Renal pelvis (tissue), 4 donors: Measurements from ENCODE around the gene PTPRU. TPM values are rescaled to one million over a fixed set of nuclear protein-coding genes. Genes with fewer than 3 reads are reported as not detected.

Experiments used
- DNase-seq: peaks from one replicate; pipeline ENCODE4 v3.0.0-alpha.2; 2013
- polyA plus RNA-seq, 3 donors: library from polyadenylated mRNA; unstranded; fragments of 120-200 nt; gene quantifications; one replicate each; pipeline ENCODE4 v1.2.1, GENCODE V29; 2013; ENCODE audit not compliant: insufficient read length in 3 of 3

PTPRU gene
- polyA plus RNA-seq, 3 donors, result 15.4 to 19.5 (median 15.7) TPM

GRCh38 chr1:29331729-29332128 lies 95.4 kb downstream of the PTPRU start:
- no peak for DNase-seq

GRCh38 chr1:29332204-29332603 lies 95.9 kb downstream of the PTPRU start:
- DNase-seq, result no peak

GRCh38 chr1:29333008-29333407 lies 96.7 kb downstream of the PTPRU start:
- DNase-seq, result no peak

- DNase-seq, result no peak
These were observed 99.3 kb downstream of the PTPRU start for GRCh38 chr1:29335573-29335972.

- DNase-seq, result no peak
These were observed 102.7 kb downstream of the PTPRU start for GRCh38 chr1:29338908-29339575.

GRCh38 chr1:29341936-29342335 lies 105.6 kb downstream of the PTPRU start:
- DNase-seq, result no peak

GRCh38 chr1:29342351-29342750 lies 106.0 kb downstream of the PTPRU start:
- no peak for DNase-seq

GRCh38 chr1:29342983-29343382 lies 106.7 kb downstream of the PTPRU start:
- no peak for DNase-seq

- DNase-seq, result no peak
These were observed 107.2 kb downstream of the PTPRU start for GRCh38 chr1:29343476-29343875.

- DNase-seq, result no peak
These were observed 107.6 kb downstream of the PTPRU start for GRCh38 chr1:29343908-29344307.

- DNase-seq, result no peak
These were observed 108.0 kb downstream of the PTPRU start for GRCh38 chr1:29344336-29344735.

- DNase-seq, result no peak
These were observed 110.3 kb downstream of the PTPRU start for GRCh38 chr1:29346576-29346975.

- DNase-seq, result no peak
These were observed 113.7 kb downstream of the PTPRU start for GRCh38 chr1:29349871-29350491.

GRCh38 chr1:29352719-29353420 lies 116.5 kb downstream of the PTPRU start:
- no peak for DNase-seq

GRCh38 chr1:29354511-29355098 lies 118.3 kb downstream of the PTPRU start:
- no peak for DNase-seq

GRCh38 chr1:29355375-29355774 lies 119.1 kb downstream of the PTPRU start:
- no peak for DNase-seq

- DNase-seq, result no peak
These were observed 120.3 kb downstream of the PTPRU start for GRCh38 chr1:29356663-29357062.

- DNase-seq, result no peak
These were observed 121.1 kb downstream of the PTPRU start for GRCh38 chr1:29357452-29357851.

GRCh38 chr1:29358183-29358582 lies 121.9 kb downstream of the PTPRU start:
- DNase-seq, result no peak

- DNase-seq, result no peak
These were observed 124.4 kb downstream of the PTPRU start for GRCh38 chr1:29360768-29361167.

- DNase-seq, result no peak
These were observed 125.4 kb downstream of the PTPRU start for GRCh38 chr1:29361686-29362085.

- DNase-seq, result no peak
These were observed 125.8 kb downstream of the PTPRU start for GRCh38 chr1:29362116-29362515.

GRCh38 chr1:29362764-29363163 lies 126.4 kb downstream of the PTPRU start:
- no peak for DNase-seq
